ENCODE results near the gene BUD23.
"Not testable (repeated sequence)": the region's sequence is repeated elsewhere in the genome, so short reads cannot be mapped to it uniquely, and the experiment has no call there.

BUD23 gene

DNA sequence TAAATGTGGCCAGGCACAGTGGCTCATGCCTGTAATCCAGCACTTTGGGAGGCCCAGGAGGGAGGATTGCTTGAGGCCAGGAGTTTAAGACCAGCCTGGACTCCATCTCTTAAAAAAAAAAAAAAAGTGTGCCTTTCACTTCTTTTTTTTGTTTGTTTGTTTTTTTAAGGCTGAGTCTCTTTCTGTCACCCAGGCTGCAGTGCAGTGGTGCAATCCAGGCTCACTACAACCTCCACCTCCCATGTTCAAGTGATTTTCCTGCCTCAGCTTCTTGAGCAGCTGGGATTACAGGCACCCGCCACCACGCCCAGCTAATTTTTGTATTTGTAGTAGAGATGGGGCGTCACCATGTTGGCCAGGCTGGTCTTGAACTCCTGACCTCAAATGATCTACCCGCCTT, 38.8 kb downstream of the BUD23 start:
- not testable (repeated sequence) for DNase-seq

DNA sequence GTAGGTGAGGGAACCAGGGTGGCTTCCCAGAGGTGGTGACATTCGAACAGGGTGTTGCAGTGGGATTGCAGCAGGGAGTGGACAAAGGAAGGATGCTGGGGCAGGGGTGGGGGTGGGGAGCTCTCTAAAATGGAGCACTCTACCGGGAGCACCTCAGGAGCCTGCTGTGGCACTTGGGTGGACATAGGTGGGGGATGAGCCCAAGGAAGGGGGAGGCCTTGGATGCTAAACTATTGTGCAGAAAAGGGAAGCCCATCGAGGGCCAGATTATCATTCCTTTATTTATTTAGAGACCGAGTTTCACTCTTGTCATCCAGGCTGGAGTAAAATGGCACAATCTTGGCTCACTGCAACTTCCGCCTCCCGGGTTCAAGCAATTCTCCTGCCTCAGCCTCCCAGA, 39.4 kb downstream of the BUD23 start:
- DNase-seq, result no peak

DNA sequence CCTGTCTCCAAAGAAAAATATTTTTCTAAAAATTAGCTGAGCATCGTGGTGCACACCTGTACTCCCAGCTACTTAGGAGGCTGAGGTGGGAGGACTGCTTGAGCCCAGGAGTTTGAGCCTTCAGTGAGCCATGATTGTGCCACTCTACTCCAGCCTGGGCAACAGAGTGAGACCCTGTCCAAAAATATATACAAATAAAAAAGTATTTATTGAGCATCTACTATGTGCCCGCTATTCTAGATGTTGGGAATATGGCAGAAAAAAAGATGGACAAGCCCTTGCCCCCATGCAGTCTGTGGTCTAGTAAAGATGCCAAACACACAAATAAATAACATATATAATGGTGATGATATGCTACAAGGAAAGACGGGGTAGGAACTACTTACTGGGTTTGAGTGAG, 40.4 kb downstream of the BUD23 start:
- DNase-seq, result no peak

DNA sequence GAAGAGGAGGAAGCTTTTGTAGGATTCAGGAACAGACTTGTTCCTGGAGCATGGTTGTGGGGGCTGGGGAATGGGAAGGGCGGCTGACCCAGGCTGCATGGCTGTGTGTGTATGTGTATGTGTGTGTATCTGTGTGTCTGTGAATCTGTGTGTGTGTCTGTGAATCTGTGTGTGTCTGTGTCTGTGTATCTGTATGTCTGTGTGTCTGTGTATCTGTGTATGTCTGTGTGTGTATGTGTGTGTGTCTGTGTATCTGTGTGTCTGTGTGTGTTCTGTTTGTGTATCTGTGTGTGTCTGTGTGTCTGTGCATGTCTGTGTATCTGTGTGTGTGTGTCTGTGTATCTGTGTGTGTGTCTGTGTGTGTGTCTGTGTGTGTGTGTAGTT, 42.7 kb downstream of the BUD23 start:
- DNase-seq, result no peak

DNA sequence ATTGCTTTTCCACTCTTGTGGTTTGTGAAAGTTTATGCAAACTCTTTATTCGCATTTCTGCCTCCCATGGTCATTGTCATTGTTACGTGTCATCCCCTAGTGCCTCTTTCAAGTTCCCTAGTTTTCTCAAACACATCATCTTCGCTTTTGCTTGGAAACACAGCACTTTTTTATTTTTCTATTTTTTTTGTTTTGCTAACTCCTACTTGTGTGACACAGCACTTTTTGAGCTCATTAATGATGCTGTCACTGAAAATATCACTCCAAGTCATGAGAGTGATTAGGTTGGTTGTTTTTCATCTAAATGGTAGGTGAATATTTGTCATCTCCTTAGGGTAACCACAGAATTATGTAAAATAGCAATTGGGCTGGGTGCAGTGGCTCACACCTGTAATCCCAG, 44.6 kb downstream of the BUD23 start:
- no peak for DNase-seq

DNA sequence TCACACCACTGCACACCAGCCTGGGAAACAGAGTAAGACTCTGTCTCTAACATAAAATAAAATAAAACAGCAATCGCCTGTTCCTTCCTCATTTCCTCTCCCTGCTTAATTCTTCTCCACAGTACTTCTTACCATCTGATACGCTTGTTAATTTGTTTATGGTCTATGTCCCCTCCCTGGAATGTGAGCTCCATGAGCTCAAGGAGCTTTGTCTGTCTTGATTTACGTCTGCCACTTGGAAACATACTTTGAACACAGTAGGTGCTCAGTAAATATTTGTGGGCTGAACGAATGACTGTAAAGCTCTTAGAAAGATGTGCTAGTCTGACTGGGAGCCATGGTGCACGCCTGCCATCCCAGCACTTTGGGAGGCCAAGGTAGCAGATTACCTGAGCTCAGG, 45.2 kb downstream of the BUD23 start:
- DNase-seq, result no peak

DNA sequence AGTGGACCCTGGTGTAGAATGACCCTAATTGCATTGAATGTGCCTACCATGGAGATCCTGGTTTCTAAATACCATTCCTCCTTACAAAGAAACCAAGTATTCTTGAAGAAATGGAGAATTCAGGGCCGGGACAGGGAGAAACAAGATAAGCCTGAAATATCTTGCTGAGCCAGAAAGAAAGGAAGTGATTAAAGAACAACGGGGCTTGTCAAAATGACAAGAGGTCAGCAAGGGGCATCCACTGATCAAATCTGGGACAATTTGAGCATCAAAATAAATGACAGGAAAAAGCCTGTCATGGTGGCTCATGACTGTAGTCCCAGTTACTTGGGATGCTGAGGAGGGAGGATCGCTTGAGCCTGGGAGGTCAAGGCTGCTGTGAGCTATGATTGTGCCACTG, 47.1 kb downstream of the BUD23 start:
- DNase-seq, result no peak

DNA sequence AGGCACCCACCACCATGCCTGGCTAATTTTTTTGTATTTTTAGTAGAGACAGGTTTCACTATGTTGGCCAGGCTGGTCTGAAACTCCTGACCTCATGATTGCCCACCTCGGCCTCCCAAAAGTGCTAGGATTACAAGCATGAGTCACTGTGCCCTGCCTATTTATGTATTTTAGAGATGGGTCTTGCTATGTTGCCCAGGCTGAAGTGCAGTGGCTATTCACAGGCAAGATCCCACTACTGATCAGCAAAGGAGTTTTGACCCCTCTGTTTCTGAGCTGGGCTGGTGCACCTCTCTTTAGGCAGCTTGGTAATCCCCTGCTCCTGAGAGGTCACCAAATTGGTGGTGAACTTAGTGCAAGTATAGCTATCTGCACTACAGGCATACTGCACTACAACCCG, 49.0 kb downstream of the BUD23 start:
- no peak for DNase-seq

DNA sequence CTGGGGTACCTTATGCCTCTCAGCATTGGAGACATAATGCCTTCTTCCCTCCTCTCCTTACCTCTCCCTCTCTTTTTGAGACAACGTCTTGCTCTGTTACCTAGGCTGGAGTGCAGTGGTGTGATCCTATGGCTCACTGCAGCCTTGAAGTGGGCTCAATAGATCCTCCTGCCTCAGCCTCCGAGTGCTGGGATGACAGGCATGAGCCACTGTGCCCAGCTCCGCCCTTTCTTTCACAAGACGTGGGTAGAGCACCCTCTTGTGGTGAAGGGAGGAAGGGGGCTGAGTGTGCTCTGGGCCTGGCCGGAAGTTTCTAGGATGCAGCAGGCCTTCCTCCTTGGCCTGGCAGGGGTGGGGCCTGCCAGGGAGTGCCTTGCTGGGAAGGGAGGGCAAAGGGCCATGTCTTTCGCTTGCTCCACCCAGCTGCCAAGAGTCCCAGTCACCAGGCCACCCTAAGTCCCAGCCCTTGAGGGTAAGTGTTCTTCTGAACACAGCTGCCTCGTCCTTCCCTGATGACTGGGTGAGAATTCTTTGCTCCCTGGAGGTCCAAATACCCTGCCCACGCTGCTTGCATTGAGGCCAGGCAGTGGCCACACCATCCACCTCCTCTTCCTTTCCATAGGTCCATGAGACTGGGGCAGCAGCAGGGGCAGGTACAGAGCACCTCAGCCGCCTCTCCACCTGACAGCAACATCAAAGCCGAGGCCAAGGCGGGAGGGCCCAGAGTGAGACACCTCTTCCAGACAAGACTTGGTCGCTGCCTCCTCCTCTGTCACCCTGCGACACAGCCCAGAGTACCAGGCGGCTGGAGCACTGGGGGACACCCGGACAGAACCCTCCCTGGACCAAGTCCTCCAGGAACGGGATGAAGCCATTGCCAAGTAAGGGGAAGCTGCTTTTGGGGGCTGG, 51.5 kb downstream of the BUD23 start:
- DNase-seq, result peak; percentile 63

DNA sequence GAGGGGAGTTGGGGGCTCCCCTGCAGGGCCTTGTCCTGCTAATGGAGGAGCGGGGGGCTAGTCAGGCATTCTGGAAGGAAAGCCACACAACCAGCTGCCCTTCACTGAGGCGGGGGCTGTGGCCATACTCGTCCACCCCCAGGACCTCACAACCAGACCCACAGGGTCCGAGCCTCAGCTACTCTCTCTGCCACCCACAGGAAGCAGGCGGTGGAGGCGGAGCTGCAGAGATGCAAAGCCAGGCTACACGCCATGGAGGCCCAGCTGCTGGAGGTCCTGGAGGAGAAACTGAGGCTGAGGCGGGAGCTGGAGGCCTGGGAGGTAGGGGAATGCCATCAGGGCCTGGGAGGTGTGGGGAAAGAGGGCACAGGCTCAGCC, 52.1 kb downstream of the BUD23 start:
- no peak for DNase-seq

DNA sequence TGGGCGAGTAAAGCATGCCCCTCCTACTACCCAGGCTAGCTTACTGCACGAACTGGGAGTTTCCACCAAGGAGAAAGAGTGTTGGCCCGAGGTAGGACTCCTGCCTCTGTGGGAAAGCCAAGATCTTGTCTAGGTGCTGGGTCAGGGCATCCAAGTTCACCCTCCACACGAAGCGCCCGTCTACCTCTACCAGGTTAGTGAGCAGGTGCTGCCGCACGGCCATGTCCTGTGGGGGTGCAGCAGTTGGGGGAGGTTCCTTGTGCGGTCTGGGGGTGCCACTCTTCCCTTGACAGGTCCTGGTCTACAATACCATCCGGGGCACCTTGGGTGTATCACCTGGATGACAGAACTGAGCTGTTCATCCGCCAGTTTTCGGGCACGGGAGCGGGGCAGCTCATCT, 53.5 kb downstream of the BUD23 start:
- DNase-seq, result no peak

DNA sequence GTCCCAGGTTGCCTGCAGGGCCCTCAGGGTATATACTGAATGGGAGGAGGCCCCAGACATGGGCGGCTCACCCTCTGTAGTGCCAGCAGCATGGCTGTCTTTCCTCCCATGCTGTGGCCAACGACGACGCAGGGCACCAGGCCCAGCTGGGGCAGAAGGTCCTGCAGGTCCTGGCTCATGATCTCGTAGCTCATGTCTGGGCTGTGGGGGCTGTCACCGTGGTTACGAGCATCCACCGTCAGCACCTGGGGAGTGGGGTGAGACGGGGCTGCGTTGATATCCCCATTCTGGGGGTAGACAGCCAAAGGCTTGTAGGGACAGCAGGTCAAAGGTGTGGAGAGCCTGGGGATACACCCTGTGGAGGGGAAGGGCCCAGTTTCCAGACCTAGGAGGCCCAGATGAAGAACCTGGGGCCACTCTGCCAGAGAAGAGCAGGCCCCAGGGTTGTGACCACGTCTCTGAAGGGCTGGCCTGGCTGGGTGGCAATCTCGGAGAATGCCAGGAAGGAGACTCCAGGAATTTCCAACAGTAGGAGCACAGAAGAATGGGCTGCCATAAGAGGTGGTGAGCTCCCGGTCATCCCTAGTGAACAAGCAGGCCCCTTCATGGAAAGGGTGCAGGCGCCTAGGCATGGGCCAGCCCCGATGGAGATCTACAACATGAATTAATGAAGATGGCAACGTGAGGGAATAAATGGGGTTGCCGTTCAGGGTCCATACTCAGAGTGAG, 54.3 kb downstream of the BUD23 start:
- no peak for DNase-seq

DNA sequence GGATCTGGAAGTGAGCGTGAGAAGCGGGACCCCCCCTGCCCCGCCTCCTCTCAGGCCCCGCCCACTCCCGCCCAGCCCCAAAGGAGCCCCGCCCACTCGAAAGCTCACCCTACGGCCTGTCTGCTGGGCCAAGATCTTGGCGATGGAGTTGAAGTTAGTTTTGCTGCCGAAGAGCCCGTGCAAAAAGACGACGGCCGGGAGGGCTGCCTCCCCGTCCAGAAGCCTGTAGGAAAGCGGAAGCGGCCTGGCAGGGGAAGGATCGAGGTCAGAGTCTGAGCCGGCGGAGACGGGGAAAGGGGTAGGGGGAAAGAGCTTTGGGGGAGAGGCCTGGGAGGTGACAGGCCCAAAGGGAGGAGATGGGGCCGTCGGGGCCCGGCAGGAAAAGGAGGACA, 54.8 kb downstream of the BUD23 start:
- DNase-seq, result peak; percentile 33

DNA sequence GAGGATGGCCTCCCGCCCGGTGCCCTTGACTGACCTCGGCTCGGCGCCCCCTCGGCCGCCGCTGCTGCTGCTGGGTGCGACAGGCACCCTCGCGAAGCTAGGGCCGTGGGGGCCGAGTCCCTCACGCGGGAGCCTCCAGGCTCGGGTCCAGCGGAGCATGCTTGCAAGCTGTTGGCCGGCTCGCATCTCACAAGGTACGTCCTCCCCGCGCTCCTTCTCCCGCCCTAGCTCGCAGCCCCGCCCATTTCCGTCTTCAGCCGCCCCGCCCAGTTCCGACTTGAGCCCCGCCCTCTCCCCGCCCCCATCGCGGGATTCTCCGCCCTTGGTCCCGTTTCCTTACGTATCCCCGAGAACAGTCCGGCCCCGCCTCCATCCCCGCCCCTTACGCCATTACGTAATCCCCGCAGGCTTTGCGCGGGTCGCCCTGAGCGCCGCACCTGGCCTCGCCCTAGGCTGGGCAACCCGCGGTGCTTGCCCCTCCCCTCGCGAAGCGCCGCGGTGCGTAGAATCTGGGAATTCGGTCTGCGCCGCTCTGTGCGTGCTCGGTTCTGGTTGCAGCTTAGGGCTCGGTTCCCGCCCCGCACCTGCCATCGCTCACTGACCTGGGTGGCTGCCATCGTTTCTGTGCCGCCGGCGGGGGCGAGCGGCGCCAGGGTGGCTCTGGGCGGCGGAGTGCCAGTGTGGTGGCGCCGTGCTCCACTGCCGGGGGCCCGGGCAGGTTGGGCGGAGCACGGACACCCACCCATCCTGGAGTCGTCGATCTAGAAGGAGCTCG, 55.4 kb downstream of the BUD23 start, which contains the start of gene ABHD11:
Gene ABHD11 (minus strand): TSS at position 191 of the 775 bp plus-strand sequence. CDS start 32 bp downstream, at position 159.
- peak; percentile 89 for DNase-seq

DNA sequence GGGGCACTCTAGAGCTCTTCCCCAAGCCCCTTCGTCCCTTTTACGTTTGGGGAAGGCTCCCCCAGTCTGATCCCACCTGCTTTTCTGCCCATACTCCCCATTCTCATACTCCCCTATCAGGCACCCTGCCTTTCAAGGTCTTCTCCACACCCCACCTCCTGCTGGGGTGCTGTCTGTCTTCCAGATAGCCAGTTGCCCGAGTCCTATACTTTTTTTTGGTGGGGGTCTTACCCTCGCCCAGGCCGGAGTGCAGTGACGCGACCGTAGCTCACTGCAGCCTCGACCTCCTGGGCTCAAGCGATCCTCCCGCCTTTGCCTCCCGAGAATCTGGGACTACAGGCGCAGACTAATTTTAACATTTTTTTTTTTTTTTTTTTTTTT, 56.0 kb downstream of the BUD23 start:
- DNase-seq, result no peak

DNA sequence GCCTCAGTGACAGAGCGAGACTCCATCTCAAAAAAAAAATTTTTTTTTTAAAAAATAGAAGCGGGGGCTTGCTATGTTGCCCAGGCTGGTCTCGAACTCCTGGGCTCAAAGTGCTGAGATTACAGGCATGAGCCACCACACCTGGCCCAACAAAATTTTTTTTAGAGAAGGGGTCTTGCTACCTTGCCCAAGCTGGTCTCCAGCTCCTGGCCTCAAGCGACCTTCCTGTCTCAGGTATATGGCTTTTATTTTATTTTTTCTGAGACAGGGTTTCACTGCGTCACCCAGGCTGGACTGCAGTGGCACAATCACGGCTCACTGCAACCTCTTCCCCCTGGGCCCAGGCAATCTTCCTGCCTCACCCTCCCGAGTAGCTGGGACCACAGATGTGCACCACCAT, 56.8 kb downstream of the BUD23 start:
- DNase-seq, result no peak

DNA sequence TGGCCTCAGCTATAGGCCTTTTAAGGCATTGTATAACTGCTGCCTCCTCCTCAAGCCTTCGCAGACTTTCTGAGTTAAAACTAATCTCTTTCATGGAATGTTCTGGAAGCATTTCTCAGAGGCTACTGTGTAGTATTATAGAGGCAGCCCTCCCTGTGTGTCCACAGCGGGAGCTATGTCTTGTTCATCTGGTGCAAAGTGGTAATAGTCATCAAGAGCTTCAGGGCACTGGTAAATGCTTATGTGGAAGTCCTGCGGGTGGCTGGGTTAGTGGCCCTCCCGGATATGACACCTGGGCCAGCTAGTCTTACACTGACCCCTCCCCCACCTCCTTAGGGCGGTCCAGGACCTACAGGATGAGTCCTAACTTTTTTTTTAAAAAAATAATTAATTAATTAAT, 57.4 kb downstream of the BUD23 start:
- no peak for DNase-seq

DNA sequence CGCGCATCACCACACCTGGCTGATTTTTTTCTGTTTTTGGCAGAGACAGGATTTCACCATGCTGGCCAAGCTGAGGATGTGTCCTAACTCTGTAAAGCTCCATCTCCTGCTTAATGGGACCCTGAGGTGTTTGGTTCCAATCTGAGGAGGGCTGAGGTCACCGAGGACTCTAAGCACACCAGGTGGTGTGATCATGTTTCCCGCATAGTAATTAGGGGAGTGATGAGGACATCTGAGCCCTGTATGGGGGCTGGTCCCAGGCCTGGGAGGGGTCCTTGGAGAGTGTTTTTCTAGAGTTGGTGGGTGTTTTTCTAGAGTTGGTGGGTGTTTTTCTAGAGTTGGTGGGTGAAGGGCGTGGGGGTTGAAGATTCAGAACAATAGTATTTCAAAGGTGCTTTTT, 58.2 kb downstream of the BUD23 start:
- peak; percentile 34 for DNase-seq

DNA sequence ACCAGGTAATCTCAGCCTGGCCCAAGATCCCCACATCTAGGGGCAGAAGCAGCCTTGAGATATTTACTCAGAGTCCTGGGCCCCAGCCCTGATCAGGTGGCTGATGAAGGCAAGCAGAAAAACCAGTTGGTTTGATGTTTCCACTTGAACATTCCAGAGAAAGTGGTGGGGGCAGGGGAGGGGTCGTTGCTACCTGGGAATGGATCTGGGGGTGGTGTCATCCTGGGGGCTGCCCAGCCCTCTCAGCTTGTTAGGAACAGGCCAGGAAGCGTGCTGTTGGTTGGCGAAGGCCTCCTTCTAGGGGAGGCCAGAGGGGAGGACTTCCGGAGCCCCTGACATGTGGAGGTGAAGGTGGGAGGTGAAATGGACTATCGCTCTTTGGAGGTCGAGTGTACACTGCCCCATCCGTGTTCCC, 58.9 kb downstream of the BUD23 start:
- DNase-seq, result no peak

DNA sequence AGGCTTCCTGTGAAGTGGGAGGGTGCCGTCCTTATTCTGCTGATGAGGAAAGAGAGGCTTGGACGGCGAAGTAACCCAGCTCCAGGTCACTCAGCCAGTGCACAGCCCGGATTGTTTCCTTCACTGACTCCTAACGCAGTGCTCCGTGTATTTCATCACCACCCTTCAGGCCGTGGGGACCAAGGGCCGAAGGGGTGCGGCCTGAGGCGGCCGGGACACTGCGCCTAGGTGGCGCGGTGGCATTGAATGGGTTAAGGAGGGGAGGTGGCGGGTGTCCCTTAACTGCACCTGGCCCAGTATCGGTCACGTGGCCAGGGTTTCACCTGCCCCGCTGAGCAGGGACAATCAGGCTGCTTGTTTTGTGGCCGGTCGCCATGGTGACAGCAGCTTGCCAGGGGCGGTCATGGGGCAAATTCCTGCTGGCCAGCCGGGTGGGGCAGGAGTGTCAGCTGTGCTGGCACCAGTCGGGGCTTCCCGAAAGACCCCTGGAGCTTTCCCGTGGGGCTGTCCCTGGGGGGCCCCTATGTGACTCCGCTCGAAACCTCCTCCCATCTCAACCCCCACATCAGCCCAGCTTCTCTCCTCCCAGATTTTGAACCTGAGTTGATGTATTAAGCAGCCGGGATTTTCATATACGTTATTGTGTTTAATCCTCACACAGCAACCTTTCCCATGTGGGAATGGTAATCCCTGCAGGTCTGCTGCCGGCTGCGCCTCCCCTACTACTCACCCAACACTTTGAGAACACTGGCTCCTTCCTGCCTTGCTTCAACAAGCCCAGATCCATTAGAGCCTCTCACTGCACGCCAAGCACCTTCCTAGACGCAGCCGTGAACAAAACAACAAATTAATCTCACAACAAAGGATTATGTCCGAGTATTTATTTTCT, 59.6 kb downstream of the BUD23 start:
- DNase-seq, result peak; percentile 77

DNA sequence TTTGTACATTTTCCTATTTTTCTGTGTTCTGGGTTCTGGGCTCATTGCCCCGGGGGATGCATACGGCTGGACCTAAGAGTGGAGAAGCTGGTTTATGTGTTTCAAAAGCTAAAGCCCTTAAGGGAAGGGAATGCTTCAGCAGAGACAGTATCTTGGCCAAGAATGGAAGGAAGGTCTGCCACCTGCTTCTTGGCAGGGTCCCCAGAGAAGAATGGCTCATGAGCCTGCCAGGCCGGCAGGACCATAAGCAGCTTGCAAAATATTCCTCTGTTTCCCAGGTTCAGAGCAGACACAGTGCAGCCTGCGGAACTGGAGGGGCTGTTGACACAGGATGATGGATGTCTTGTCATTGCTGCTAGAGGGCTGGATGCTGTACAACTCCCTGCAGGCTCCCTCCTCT, 63.0 kb downstream of the BUD23 start:
- no peak for DNase-seq
